ENCODE data around the gene ARAF. TPM values are rescaled to one million over a fixed set of nuclear protein-coding genes. Genes with fewer than 3 reads are reported as not detected.

The ARAF gene
- total RNA-seq, 2 experiments from 2014 or later: 69.8 to 75.9 TPM

GRCh38 chrX:47562615-47563243 is 1.7 kb downstream of the ARAF start:
- ChIA-PET POLR2A (no interaction called here), CTCF (no interaction called here)

- CTCF ChIA-PET: no interaction called here
- POLR2A ChIA-PET: no interaction called here
Observed at GRCh38 chrX:47563801-47564315, 2.9 kb downstream of the ARAF start.

- CTCF ChIA-PET: no interaction called here
- POLR2A ChIA-PET: no interaction called here
Observed at GRCh38 chrX:47564438-47565085, 3.6 kb downstream of the ARAF start.

GRCh38 chrX:47566841-47567240 is 5.8 kb downstream of the ARAF start:
- CTCF ChIA-PET: no interaction called here
- POLR2A ChIA-PET: interaction anchor here (0.5 kb wide), 1 partner anchor 83 kb away, joined by 5 read pairs; no protein-coding TSS in a partner anchor

- CTCF ChIA-PET: interaction anchor here (1.3 kb wide), 1 partner anchor 22 kb away, joined by 4 read pairs; no protein-coding TSS in a partner anchor
- POLR2A ChIA-PET: no interaction called here
Observed at GRCh38 chrX:47568656-47569295, 7.8 kb downstream of the ARAF start.

- ChIA-PET POLR2A (no interaction called here), CTCF (no interaction called here)
Observed at GRCh38 chrX:47570794-47571193, 9.8 kb downstream of the ARAF start.

GRCh38 chrX:47571215-47571614 is 10.2 kb downstream of the ARAF start:
- POLR2A ChIA-PET: interaction anchor here (0.6 kb wide), 1 partner anchor 151 kb away, joined by 5 read pairs; no protein-coding TSS in a partner anchor
- CTCF ChIA-PET: interaction anchor here (0.6 kb wide), 1 partner anchor 41 kb away, joined by 3 read pairs; no protein-coding TSS in a partner anchor

- ChIA-PET CTCF (interaction anchor here (0.6 kb wide), 1 partner anchor 42 kb away, joined by 3 read pairs; no protein-coding TSS in a partner anchor), POLR2A (no interaction called here)
Observed at GRCh38 chrX:47571896-47572295, 10.9 kb downstream of the ARAF start.

- POLR2A ChIA-PET: no interaction called here
- CTCF ChIA-PET: no interaction called here
Observed at GRCh38 chrX:47572773-47573340, 11.9 kb downstream of the ARAF start.

- ChIA-PET POLR2A (interaction anchor here (0.6 kb wide), 1 partner anchor 891 kb away, joined by 5 read pairs; no protein-coding TSS in a partner anchor), CTCF (no interaction called here)
Observed at GRCh38 chrX:47573341-47574075, 12.5 kb downstream of the ARAF start.

GRCh38 chrX:47574076-47574546 is 13.1 kb downstream of the ARAF start:
- ChIA-PET CTCF (no interaction called here), POLR2A (interaction anchor here (0.6 kb wide), 1 partner anchor 891 kb away, joined by 5 read pairs; no protein-coding TSS in a partner anchor)

GRCh38 chrX:47574547-47575301 is 13.7 kb downstream of the ARAF start:
- ChIA-PET POLR2A (interaction anchor here (0.6 kb wide), 1 partner anchor 890 kb away, joined by 5 read pairs; no protein-coding TSS in a partner anchor), CTCF (no interaction called here)

GRCh38 chrX:47576021-47576898 is 15.3 kb downstream of the ARAF start:
- ChIA-PET CTCF (no interaction called here), POLR2A (no interaction called here)

- ChIA-PET POLR2A (no interaction called here), CTCF (no interaction called here)
Observed at GRCh38 chrX:47577424-47577823, 16.4 kb downstream of the ARAF start.

GRCh38 chrX:47577901-47578300 is 16.9 kb downstream of the ARAF start:
- POLR2A ChIA-PET: no interaction called here
- CTCF ChIA-PET: no interaction called here

- ChIA-PET POLR2A (no interaction called here), CTCF (no interaction called here)
Observed at GRCh38 chrX:47578692-47579091, 17.7 kb downstream of the ARAF start.

GRCh38 chrX:47579537-47579936 is 18.5 kb downstream of the ARAF start:
- ChIA-PET POLR2A (no interaction called here), CTCF (no interaction called here)
